GM21825 (cell line): Measurements from ENCODE around the gene HNRNPLL.
"Not testable (repeated sequence)": the region's sequence is repeated elsewhere in the genome, so short reads cannot be mapped to it uniquely, and the experiment has no call there.

Experiments
- ATAC-seq: cut with Tn5 transposase; IDR thresholded peaks from one replicate; pipeline ENCODE4 v1.9.1; 2021; ENCODE audit warnings: mild to moderate bottlenecking, moderate library complexity; ENCODE audit not compliant: unreplicated experiment

The HNRNPLL gene

GRCh38 chr2:38557217-38557616 lies 45.5 kb downstream of the HNRNPLL start:
- no peak for ATAC-seq

GRCh38 chr2:38556006-38556801 lies 46.5 kb downstream of the HNRNPLL start:
- ATAC-seq, result no peak

- ATAC-seq, result no peak
Measured at GRCh38 chr2:38554973-38555595, 47.6 kb downstream of the HNRNPLL start.

- ATAC-seq, result no peak
Measured at GRCh38 chr2:38553554-38553953, 49.2 kb downstream of the HNRNPLL start.

- no peak for ATAC-seq
Measured at GRCh38 chr2:38552259-38552658, 50.5 kb downstream of the HNRNPLL start.

GRCh38 chr2:38551746-38552145 lies 51.0 kb downstream of the HNRNPLL start:
- no peak for ATAC-seq

GRCh38 chr2:38551171-38551570 lies 51.6 kb downstream of the HNRNPLL start:
- ATAC-seq, result no peak

GRCh38 chr2:38549851-38550250 lies 52.9 kb downstream of the HNRNPLL start:
- no peak for ATAC-seq

- no peak for ATAC-seq
Measured at GRCh38 chr2:38549071-38549704, 53.5 kb downstream of the HNRNPLL start.

GRCh38 chr2:38547791-38548190 lies 54.9 kb downstream of the HNRNPLL start:
- ATAC-seq, result no peak

GRCh38 chr2:38546585-38546984 lies 56.1 kb downstream of the HNRNPLL start:
- ATAC-seq, result no peak

GRCh38 chr2:38546064-38546463 lies 56.7 kb downstream of the HNRNPLL start:
- no peak for ATAC-seq

- ATAC-seq, result not testable (repeated sequence)
Measured at GRCh38 chr2:38542248-38542631, 60.5 kb downstream of the HNRNPLL start.

- ATAC-seq, result no peak
Measured at GRCh38 chr2:38540580-38541286, 62.0 kb downstream of the HNRNPLL start.

GRCh38 chr2:38539086-38539485 lies 63.6 kb downstream of the HNRNPLL start:
- no peak for ATAC-seq

GRCh38 chr2:38537937-38538525 lies 64.7 kb downstream of the HNRNPLL start:
- ATAC-seq, result no peak

GRCh38 chr2:38537296-38537695 lies 65.4 kb downstream of the HNRNPLL start:
- not testable (repeated sequence) for ATAC-seq

- ATAC-seq, result peak; percentile 60
Measured at GRCh38 chr2:38535744-38536506, 66.8 kb downstream of the HNRNPLL start.

GRCh38 chr2:38535404-38535743 lies 67.4 kb downstream of the HNRNPLL start:
- no peak for ATAC-seq

GRCh38 chr2:38534746-38535403 lies 67.9 kb downstream of the HNRNPLL start:
- no peak for ATAC-seq
